ENCODE measurements around the gene XKR7.

XKR7 gene

DNA sequence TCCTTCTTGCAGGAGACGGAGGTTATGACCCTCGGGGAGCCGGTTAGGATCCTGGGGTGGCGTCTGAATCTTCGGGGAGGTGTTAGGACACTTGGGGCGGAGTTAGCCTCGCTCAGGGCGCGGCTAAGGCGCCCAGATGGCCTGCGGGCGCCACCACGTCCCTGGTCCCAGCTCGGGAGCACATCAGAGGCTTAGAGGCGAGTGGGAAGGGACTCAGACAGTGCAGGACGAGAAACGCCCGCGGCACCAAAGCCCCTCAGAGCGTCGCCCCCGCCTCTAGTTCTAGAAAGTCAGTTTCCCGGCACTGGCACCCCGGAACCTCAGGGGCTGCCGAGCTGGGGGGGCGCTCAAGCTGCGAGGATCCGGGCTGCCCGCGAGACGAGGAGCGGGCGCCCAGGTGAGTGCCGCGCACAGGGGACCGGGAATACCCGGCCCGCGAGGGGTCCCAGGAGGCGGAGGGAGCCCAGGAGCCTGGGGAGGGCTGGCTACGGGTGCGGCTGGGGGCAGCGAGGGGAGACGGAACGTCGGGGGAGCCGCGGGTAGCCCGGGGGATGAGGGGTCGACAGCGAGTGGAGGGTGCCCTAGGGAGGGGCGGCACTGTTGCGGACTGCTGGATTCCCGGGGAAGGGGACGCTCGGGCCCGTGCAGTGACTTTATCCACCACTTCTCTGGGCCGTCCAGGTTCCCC is 84.3 kb downstream of the XKR7 start, which contains the start of gene HCK:
TSS of gene HCK (plus strand) at position 153 of the 688 bp plus-strand sequence.
- H3K4me3 ChIP-seq (replicated peaks; ENCODE audit: low read depth, low read length), result no peak within 1 kb of the TSS
- DNase-seq (ENCODE audit: low read depth), result no peak
- TF ChIP-seq, protein P1, sequence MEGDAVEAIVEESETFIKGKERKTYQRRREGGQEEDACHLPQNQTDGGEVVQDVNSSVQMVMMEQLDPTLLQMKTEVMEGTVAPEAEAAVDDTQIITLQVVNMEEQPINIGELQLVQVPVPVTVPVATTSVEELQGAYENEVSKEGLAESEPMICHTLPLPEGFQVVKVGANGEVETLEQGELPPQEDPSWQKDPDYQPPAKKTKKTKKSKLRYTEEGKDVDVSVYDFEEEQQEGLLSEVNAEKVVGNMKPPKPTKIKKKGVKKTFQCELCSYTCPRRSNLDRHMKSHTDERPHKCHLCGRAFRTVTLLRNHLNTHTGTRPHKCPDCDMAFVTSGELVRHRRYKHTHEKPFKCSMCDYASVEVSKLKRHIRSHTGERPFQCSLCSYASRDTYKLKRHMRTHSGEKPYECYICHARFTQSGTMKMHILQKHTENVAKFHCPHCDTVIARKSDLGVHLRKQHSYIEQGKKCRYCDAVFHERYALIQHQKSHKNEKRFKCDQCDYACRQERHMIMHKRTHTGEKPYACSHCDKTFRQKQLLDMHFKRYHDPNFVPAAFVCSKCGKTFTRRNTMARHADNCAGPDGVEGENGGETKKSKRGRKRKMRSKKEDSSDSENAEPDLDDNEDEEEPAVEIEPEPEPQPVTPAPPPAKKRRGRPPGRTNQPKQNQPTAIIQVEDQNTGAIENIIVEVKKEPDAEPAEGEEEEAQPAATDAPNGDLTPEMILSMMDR (IDR thresholded peaks at IDR 0.05; ENCODE audit: low read length, missing control alignments), result no peak

DNA sequence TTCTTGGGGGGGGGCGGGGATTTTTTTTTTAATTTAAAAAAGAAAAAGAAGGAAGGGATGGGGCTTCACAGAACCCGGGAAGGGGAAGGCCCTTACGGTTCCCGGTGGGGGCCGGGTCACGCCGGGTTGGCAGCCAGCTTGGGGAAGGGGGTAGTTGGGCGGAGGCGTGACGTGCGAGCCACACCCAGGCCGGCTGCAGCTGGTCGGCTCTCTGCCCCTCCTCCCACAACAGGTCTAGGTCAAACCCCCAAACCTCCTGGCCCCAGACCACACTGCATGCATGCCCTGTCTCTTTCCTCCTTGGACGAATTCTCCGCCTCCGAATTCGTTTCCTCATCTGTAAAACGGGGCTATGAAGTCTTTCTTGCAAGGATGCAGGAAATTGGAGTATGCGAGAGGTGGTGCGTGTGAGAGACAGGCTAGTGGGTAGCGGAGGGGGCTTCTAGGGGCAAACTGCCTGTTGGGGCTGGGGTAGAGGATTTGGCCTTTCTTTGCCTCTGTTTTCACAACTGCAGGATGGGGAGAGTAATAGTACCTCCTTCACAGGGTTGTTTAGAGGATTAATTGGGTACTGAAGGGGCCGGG is 84.9 kb downstream of the XKR7 start:
- H3K4me3 ChIP-seq (replicated peaks; ENCODE audit: low read depth, low read length), result no peak overlapping the region
- TF ChIP-seq, protein P1 (IDR thresholded peaks at IDR 0.05; ENCODE audit: low read length, missing control alignments), result no peak

More for the DNA sequence above, 84.9 kb downstream of the XKR7 start:
- no peak for DNase-seq (ENCODE audit: low read depth)

All from fibroblast of pulmonary artery (primary cell).